ENCODE results near the gene DISC1. TPM values are rescaled to one million over a fixed set of nuclear protein-coding genes. Genes with fewer than 3 reads are reported as not detected.
"Not testable (repeated sequence)": the region's sequence is repeated elsewhere in the genome, so short reads cannot be mapped to it uniquely, and the experiment has no call there.

Gene DISC1
- total and polyA plus RNA-seq, 2 donors (not counting 1 experiment from before 2014, with no cell fraction given), result 2.0 to 4.3 TPM

- DNase-seq (ENCODE audit: low read depth in 2 of 2), result peak in 1 of 2 donors; percentile 43
- no peak overlapping the region for H3K4me2 ChIP-seq (ENCODE audit: extremely low read depth, insufficient read depth, low read length)
- H3K4me3 ChIP-seq (replicated peaks in 1 of 4; ENCODE audit: control extremely low read depth in 1 of 4, insufficient read depth in 1 of 4, low read depth in 3 of 4, low read length in 4 of 4), result no peak overlapping the region
- no peaks in the 10 kb centered on the region for H3K27me3 ChIP-seq (ENCODE audit: control insufficient read depth, insufficient read depth, low read length)
- no peaks in the 10 kb centered on the region for H3K9me3 ChIP-seq (ENCODE audit: control insufficient read depth, insufficient read depth, low read depth, low read length)
- H3K27ac ChIP-seq (ENCODE audit: insufficient read depth, low read length), result no peak overlapping the region
- no peaks in the 10 kb centered on the region for H3K4me1 ChIP-seq (ENCODE audit: control insufficient read depth, extremely low read depth, insufficient read depth, low read length)
- no peaks in the 10 kb centered on the region for H3K79me2 ChIP-seq (ENCODE audit: control insufficient read depth, insufficient read depth, low read length)
- TF ChIP-seq EZH2 (IDR thresholded peaks at IDR 0.05; ENCODE audit: low read length, missing control alignments) (no peak), CTCF (conservative IDR thresholded peaks at IDR 0.05 in 1 of 2, IDR thresholded peaks at IDR 0.05 in 1 of 2; ENCODE audit: low read depth in 1 of 2, low read length in 2 of 2) (no peak)
- no peaks in the 10 kb centered on the region for H4K20me1 ChIP-seq (ENCODE audit: control insufficient read depth, extremely low read depth, insufficient read depth, low read length)
- no peak overlapping the region for H3K9ac ChIP-seq (ENCODE audit: insufficient read depth, low read length)
- no peak overlapping the region for H2AFZ ChIP-seq (ENCODE audit: low read length)
- H3K36me3 ChIP-seq (ENCODE audit: control insufficient read depth, insufficient read depth, low read length), result no peaks in the 10 kb centered on the region
Measured at GRCh38 chr1:231638647-231639046, 12.1 kb downstream of the DISC1 start.

GRCh38 chr1:231639819-231640218, 13.2 kb downstream of the DISC1 start:
- TF ChIP-seq CTCF (conservative IDR thresholded peaks at IDR 0.05 in 1 of 2, IDR thresholded peaks at IDR 0.05 in 1 of 2; ENCODE audit: low read depth in 1 of 2, low read length in 2 of 2), result no peak
- no peak for TF ChIP-seq EZH2 (IDR thresholded peaks at IDR 0.05; ENCODE audit: low read length, missing control alignments)
- Histone ChIP-seq H4K20me1 (ENCODE audit: control insufficient read depth, extremely low read depth, insufficient read depth, low read length) (no peaks in the 10 kb centered on the region), H3K27ac (ENCODE audit: insufficient read depth, low read length) (no peak overlapping the region), H2AFZ (ENCODE audit: low read length) (no peak overlapping the region), H3K4me3 (replicated peaks in 1 of 4; ENCODE audit: control extremely low read depth in 1 of 4, insufficient read depth in 1 of 4, low read depth in 3 of 4, low read length in 4 of 4) (no peak overlapping the region), H3K27me3 (ENCODE audit: control insufficient read depth, insufficient read depth, low read length) (no peaks in the 10 kb centered on the region), H3K36me3 (ENCODE audit: control insufficient read depth, insufficient read depth, low read length) (no peaks in the 10 kb centered on the region), H3K4me2 (ENCODE audit: extremely low read depth, insufficient read depth, low read length) (no peak overlapping the region), H3K79me2 (ENCODE audit: control insufficient read depth, insufficient read depth, low read length) (no peaks in the 10 kb centered on the region), H3K4me1 (ENCODE audit: control insufficient read depth, extremely low read depth, insufficient read depth, low read length) (no peaks in the 10 kb centered on the region), H3K9me3 (ENCODE audit: control insufficient read depth, insufficient read depth, low read depth, low read length) (no peaks in the 10 kb centered on the region), H3K9ac (ENCODE audit: insufficient read depth, low read length) (no peak overlapping the region)
- no peak for DNase-seq (ENCODE audit: low read depth in 2 of 2)

GRCh38 chr1:231641444-231641843, 14.9 kb downstream of the DISC1 start:
- not testable (repeated sequence) for H3K4me2 ChIP-seq (ENCODE audit: extremely low read depth, insufficient read depth, low read length); H4K20me1 ChIP-seq (ENCODE audit: control insufficient read depth, extremely low read depth, insufficient read depth, low read length); H3K9ac ChIP-seq (ENCODE audit: insufficient read depth, low read length); H3K36me3 ChIP-seq (ENCODE audit: control insufficient read depth, insufficient read depth, low read length); H3K27ac ChIP-seq (ENCODE audit: insufficient read depth, low read length); H3K79me2 ChIP-seq (ENCODE audit: control insufficient read depth, insufficient read depth, low read length); H3K9me3 ChIP-seq (ENCODE audit: control insufficient read depth, insufficient read depth, low read depth, low read length); H3K27me3 ChIP-seq (ENCODE audit: control insufficient read depth, insufficient read depth, low read length); H3K4me3 ChIP-seq (replicated peaks in 1 of 4; ENCODE audit: control extremely low read depth in 1 of 4, insufficient read depth in 1 of 4, low read depth in 3 of 4, low read length in 4 of 4); H3K4me1 ChIP-seq (ENCODE audit: control insufficient read depth, extremely low read depth, insufficient read depth, low read length); H2AFZ ChIP-seq (ENCODE audit: low read length); DNase-seq (ENCODE audit: low read depth in 2 of 2)

- not testable (repeated sequence) for H3K4me2 ChIP-seq (ENCODE audit: extremely low read depth, insufficient read depth, low read length); H4K20me1 ChIP-seq (ENCODE audit: control insufficient read depth, extremely low read depth, insufficient read depth, low read length); H3K79me2 ChIP-seq (ENCODE audit: control insufficient read depth, insufficient read depth, low read length); H2AFZ ChIP-seq (ENCODE audit: low read length); H3K36me3 ChIP-seq (ENCODE audit: control insufficient read depth, insufficient read depth, low read length); H3K27ac ChIP-seq (ENCODE audit: insufficient read depth, low read length); H3K9ac ChIP-seq (ENCODE audit: insufficient read depth, low read length); H3K27me3 ChIP-seq (ENCODE audit: control insufficient read depth, insufficient read depth, low read length); DNase-seq (ENCODE audit: low read depth in 2 of 2); H3K4me3 ChIP-seq (replicated peaks in 1 of 4; ENCODE audit: control extremely low read depth in 1 of 4, insufficient read depth in 1 of 4, low read depth in 3 of 4, low read length in 4 of 4); H3K4me1 ChIP-seq (ENCODE audit: control insufficient read depth, extremely low read depth, insufficient read depth, low read length); H3K9me3 ChIP-seq (ENCODE audit: control insufficient read depth, insufficient read depth, low read depth, low read length)
Measured at GRCh38 chr1:231642061-231642460, 15.5 kb downstream of the DISC1 start.

All from fibroblast of lung (primary cell).